ENCODE data around the gene MLLT6. TPM values are rescaled to one million over a fixed set of nuclear protein-coding genes. Genes with fewer than 3 reads are reported as not detected.

MLLT6 gene
- total RNA-seq, 2 donors from 2014 or later: 38.6 to 71.6 TPM

- DNase-seq (ENCODE audit: low spot score): no peak
- no peaks in the 10 kb centered on the region for H3K9me3 ChIP-seq
Observed at GRCh38 chr17:38698760-38699159, 6.3 kb upstream of the MLLT6 start.

GRCh38 chr17:38701504-38702165 is 3.4 kb upstream of the MLLT6 start:
- Histone ChIP-seq H3K4me1 (peaks cover 0 to 26% of the 10 kb centered on the region in 2 donors), H3K4me3 (peak overlapping the region; percentile 71 to 93), H3K27ac (peak overlapping the region; percentile 93 to 95), H3K36me3 (no peaks in the 10 kb centered on the region), H3K9me3 (no peaks in the 10 kb centered on the region), H3K27me3 (no peaks in the 10 kb centered on the region)
- no peak for DNase-seq (ENCODE audit: low spot score)
- no peak for TF ChIP-seq CTCF (IDR thresholded peaks at IDR 0.05)

More at GRCh38 chr17:38698760-38699159, 6.3 kb upstream of the MLLT6 start:
- Histone ChIP-seq H3K36me3 (no peaks in the 10 kb centered on the region), H3K4me1 (peaks cover 0 to 30% of the 10 kb centered on the region in 2 donors), H3K4me3 (no peak overlapping the region), H3K27ac (no peak overlapping the region), H3K27me3 (no peaks in the 10 kb centered on the region)
- no peak for TF ChIP-seq CTCF (IDR thresholded peaks at IDR 0.05)

GRCh38 chr17:38702166-38702915 is 2.7 kb upstream of the MLLT6 start:
- peak overlapping the region; percentile 93 to 95 for H3K27ac ChIP-seq
- peak overlapping the region; percentile 71 to 93 for H3K4me3 ChIP-seq
- TF ChIP-seq CTCF (IDR thresholded peaks at IDR 0.05): no peak
- no peaks in the 10 kb centered on the region for H3K27me3 ChIP-seq
- H3K4me1 ChIP-seq: peaks cover 0 to 33% of the 10 kb centered on the region in 2 donors
- no peaks in the 10 kb centered on the region for H3K36me3 ChIP-seq
- no peaks in the 10 kb centered on the region for H3K9me3 ChIP-seq
- DNase-seq (ENCODE audit: low spot score): peak; percentile 84

GRCh38 chr17:38702916-38703741 is 1.9 kb upstream of the MLLT6 start:
- no peak for DNase-seq (ENCODE audit: low spot score)
- no peak for TF ChIP-seq CTCF (IDR thresholded peaks at IDR 0.05)
- Histone ChIP-seq H3K36me3 (peaks cover 6% of the 10 kb centered on the region), H3K27ac (peak overlapping the region; percentile 93 to 95), H3K4me1 (peaks cover 0 to 39% of the 10 kb centered on the region in 2 donors), H3K9me3 (no peaks in the 10 kb centered on the region), H3K27me3 (no peaks in the 10 kb centered on the region), H3K4me3 (peak overlapping the region; percentile 71 to 93)

GRCh38 chr17:38703742-38704605 is 1.1 kb upstream of the MLLT6 start:
- peaks cover 0 to 40% of the 10 kb centered on the region in 2 donors for H3K4me1 ChIP-seq
- H3K27ac ChIP-seq: peak overlapping the region; percentile 93 to 95
- H3K36me3 ChIP-seq: peaks cover 9% of the 10 kb centered on the region
- H3K27me3 ChIP-seq: no peaks in the 10 kb centered on the region
- H3K9me3 ChIP-seq: no peaks in the 10 kb centered on the region
- peak overlapping the region; percentile 71 to 93 for H3K4me3 ChIP-seq
- TF ChIP-seq CTCF (IDR thresholded peaks at IDR 0.05): no peak
- peak; percentile 78 for DNase-seq (ENCODE audit: low spot score)
